ENCODE results near the gene SPATA20.

DNA sequence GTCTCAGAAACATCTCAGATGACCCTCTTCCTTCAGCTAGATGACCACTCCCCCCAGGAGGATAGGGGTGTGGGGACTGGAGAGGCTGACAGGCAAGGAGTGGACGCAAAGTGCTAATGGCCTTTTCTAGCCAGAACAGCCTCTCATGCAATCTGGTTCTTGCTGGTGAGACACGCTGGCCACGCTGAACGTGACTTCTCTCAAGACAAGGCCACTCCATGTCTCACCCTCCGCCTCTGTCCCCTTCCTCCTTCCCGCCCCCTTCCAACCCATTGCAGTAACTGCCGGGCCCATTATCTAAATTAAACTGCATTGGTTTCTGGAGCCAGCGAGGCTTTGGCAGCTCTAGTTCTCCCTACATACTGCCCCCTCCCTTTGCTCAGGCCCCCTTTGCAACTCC lies 23.1 kb downstream of the SPATA20 start:
- TF ChIP-seq, protein P1, sequence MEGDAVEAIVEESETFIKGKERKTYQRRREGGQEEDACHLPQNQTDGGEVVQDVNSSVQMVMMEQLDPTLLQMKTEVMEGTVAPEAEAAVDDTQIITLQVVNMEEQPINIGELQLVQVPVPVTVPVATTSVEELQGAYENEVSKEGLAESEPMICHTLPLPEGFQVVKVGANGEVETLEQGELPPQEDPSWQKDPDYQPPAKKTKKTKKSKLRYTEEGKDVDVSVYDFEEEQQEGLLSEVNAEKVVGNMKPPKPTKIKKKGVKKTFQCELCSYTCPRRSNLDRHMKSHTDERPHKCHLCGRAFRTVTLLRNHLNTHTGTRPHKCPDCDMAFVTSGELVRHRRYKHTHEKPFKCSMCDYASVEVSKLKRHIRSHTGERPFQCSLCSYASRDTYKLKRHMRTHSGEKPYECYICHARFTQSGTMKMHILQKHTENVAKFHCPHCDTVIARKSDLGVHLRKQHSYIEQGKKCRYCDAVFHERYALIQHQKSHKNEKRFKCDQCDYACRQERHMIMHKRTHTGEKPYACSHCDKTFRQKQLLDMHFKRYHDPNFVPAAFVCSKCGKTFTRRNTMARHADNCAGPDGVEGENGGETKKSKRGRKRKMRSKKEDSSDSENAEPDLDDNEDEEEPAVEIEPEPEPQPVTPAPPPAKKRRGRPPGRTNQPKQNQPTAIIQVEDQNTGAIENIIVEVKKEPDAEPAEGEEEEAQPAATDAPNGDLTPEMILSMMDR (conservative IDR thresholded peaks at IDR 0.05; ENCODE audit: low read depth, low read length) = no peak
- TF ChIP-seq RCOR1 (IDR thresholded peaks at IDR 0.05; ENCODE audit: insufficient replicate concordance, low read length) (no peak), POLR2A (IDR thresholded peaks at IDR 0.05; ENCODE audit: low read depth, low read length) (no peak), RAD21 (IDR thresholded peaks at IDR 0.05; ENCODE audit: low read length) (no peak), FOS (IDR thresholded peaks at IDR 0.05; ENCODE audit: low read depth, low read length) (no peak), NFE2L2 (IDR thresholded peaks at IDR 0.05; ENCODE audit: low read depth, low read length) (no peak), MAZ (IDR thresholded peaks at IDR 0.05; ENCODE audit: borderline replicate concordance, low read depth, low read length) (no peak)
